ENCODE data around the gene CASD1.

- TF ChIP-seq POLR2A (IDR thresholded peaks at IDR 0.05; ENCODE audit: low read depth, low read length), result no peak
- no peak for TF ChIP-seq TAF1 (IDR thresholded peaks at IDR 0.05; ENCODE audit: low read depth, low read length)
- TF ChIP-seq POLR2AphosphoS5 (IDR thresholded peaks at IDR 0.05; ENCODE audit: low read depth, low read length), result no peak
Measured at GRCh38 chr7:94567396-94567795, 57.8 kb downstream of the CASD1 start.
